ENCODE measurements around the gene ITPRIP. TPM values are rescaled to one million over a fixed set of nuclear protein-coding genes. Genes with fewer than 3 reads are reported as not detected.

Gene ITPRIP
- total RNA-seq (4.9 and 5.9 TPM in 2 replicates), polyA plus RNA-seq (7.9 and 9.0 TPM in 2 replicates)

GRCh38 chr10:104337985-104338735, at the start of gene ITPRIP:
Gene ITPRIP (minus strand): TSS chr10:104338465. CDS start chr10:104316051, 22,414 bp downstream.
- Histone ChIP-seq H3K4me1 (ENCODE audit: insufficient read depth) (peaks cover 9% of the 10 kb centered on the region), H3K4me3 (peak within 1 kb of the TSS; percentile 99), H2AFZ (peak within 1 kb of the TSS; percentile 95), H3K9me2 (replicated peaks; ENCODE audit: insufficient read depth) (no peaks in the 10 kb centered on the region), H3K79me2 (peaks cover 46% of the 10 kb centered on the region), H3K4me2 (peak within 1 kb of the TSS; percentile 80), H3K27me3 (no peaks in the 10 kb centered on the region), H3K9me3 (ENCODE audit: low read depth) (no peaks in the 10 kb centered on the region), H3K27ac (peak within 1 kb of the TSS; percentile 99), H3K36me3 (replicated peaks; ENCODE audit: insufficient read depth, low read depth) (no peaks in the 10 kb centered on the region), H4K20me1 (ENCODE audit: insufficient read depth, poor library complexity, severe bottlenecking) (no peaks in the 10 kb centered on the region)
- peak; percentile 81 for DNase-seq (ENCODE audit: low spot score)
- WGBS (ENCODE audit: low lambda C conversion rate, missing lambda C conversion rate): 2% methylated on average over 63 of the region's 70 CpGs
- no peak for TF ChIP-seq CTCF (IDR thresholded peaks at IDR 0.05; ENCODE audit: poor library complexity)
- no peak for TF ChIP-seq EZH2 (IDR thresholded peaks at IDR 0.05; ENCODE audit: borderline replicate concordance)
- no peak for TF ChIP-seq EZH2phosphoT487 (IDR thresholded peaks at IDR 0.05; ENCODE audit: low read depth, severe bottlenecking, unreplicated experiment)

- H2AFZ ChIP-seq: no peak overlapping the region
- H3K27me3 ChIP-seq: peaks cover 8% of the 10 kb centered on the region
- no peak for DNase-seq (ENCODE audit: low spot score)
- H3K36me3 ChIP-seq (replicated peaks; ENCODE audit: insufficient read depth, low read depth): no peaks in the 10 kb centered on the region
- no peak overlapping the region for H3K4me2 ChIP-seq
- H3K4me3 ChIP-seq: no peak overlapping the region
- no peak overlapping the region for H3K27ac ChIP-seq
- H3K4me1 ChIP-seq (ENCODE audit: insufficient read depth): no peaks in the 10 kb centered on the region
- H3K79me2 ChIP-seq: no peaks in the 10 kb centered on the region
- H3K9me3 ChIP-seq (ENCODE audit: low read depth): no peaks in the 10 kb centered on the region
- TF ChIP-seq EZH2 (IDR thresholded peaks at IDR 0.05; ENCODE audit: borderline replicate concordance) (no peak), EZH2phosphoT487 (IDR thresholded peaks at IDR 0.05; ENCODE audit: low read depth, severe bottlenecking, unreplicated experiment) (no peak), CTCF (IDR thresholded peaks at IDR 0.05; ENCODE audit: poor library complexity) (no peak)
- 83% methylated on average over 6 of the region's 6 CpGs for WGBS (ENCODE audit: low lambda C conversion rate, missing lambda C conversion rate)
- no peaks in the 10 kb centered on the region for H3K9me2 ChIP-seq (replicated peaks; ENCODE audit: insufficient read depth)
- H4K20me1 ChIP-seq (ENCODE audit: insufficient read depth, poor library complexity, severe bottlenecking): no peaks in the 10 kb centered on the region
These were observed 49.0 kb upstream of the ITPRIP start for GRCh38 chr10:104387130-104387888.

GRCh38 chr10:104380336-104380735, 42.1 kb upstream of the ITPRIP start:
- 87% methylated on average over 4 of the region's 4 CpGs for WGBS (ENCODE audit: low lambda C conversion rate, missing lambda C conversion rate)
- no peak overlapping the region for H3K4me2 ChIP-seq
- no peaks in the 10 kb centered on the region for H3K4me1 ChIP-seq (ENCODE audit: insufficient read depth)
- H3K27me3 ChIP-seq: peaks cover 4% of the 10 kb centered on the region
- H3K79me2 ChIP-seq: no peaks in the 10 kb centered on the region
- no peaks in the 10 kb centered on the region for H3K9me3 ChIP-seq (ENCODE audit: low read depth)
- H3K9me2 ChIP-seq (replicated peaks; ENCODE audit: insufficient read depth): no peaks in the 10 kb centered on the region
- no peak overlapping the region for H3K27ac ChIP-seq
- no peak for TF ChIP-seq CTCF (IDR thresholded peaks at IDR 0.05; ENCODE audit: poor library complexity)
- no peak for TF ChIP-seq EZH2phosphoT487 (IDR thresholded peaks at IDR 0.05; ENCODE audit: low read depth, severe bottlenecking, unreplicated experiment)
- no peak for TF ChIP-seq EZH2 (IDR thresholded peaks at IDR 0.05; ENCODE audit: borderline replicate concordance)
- DNase-seq (ENCODE audit: low spot score): no peak
- no peaks in the 10 kb centered on the region for H3K36me3 ChIP-seq (replicated peaks; ENCODE audit: insufficient read depth, low read depth)
- no peak overlapping the region for H3K4me3 ChIP-seq
- no peaks in the 10 kb centered on the region for H4K20me1 ChIP-seq (ENCODE audit: insufficient read depth, poor library complexity, severe bottlenecking)
- no peak overlapping the region for H2AFZ ChIP-seq
